Suprapubic skin (tissue), 4 donors: ENCODE data around the gene SFRP2. TPM values are rescaled to one million over a fixed set of nuclear protein-coding genes. Genes with fewer than 3 reads are reported as not detected.
A peak's percentile ranks its signal among the peaks of the same experiment; 100 is the strongest.

ENCODE experiments used
- DNase-seq, 2 donors: peaks; one replicate each; pipeline ENCODE4 v3.0.0-alpha.2; 2019; ENCODE audit warnings: low spot score in 2 of 2
- H3K27ac ChIP-seq: fragments of 200-600 bp; sonication (generic); one replicate; pipeline ENCODE4 v1.5.1; 2019
- H3K27me3 ChIP-seq: fragments of 200-600 bp; sonication (generic); one replicate; pipeline ENCODE4 v1.5.1; 2019
- H3K36me3 ChIP-seq: fragments of 200-600 bp; sonication (generic); one replicate; pipeline ENCODE4 v1.5.1; 2019
- H3K4me1 ChIP-seq: fragments of 200-600 bp; sonication (generic); one replicate; pipeline ENCODE4 v1.5.1; 2019
- H3K4me3 ChIP-seq: fragments of 200-600 bp; sonication (generic); one replicate; pipeline ENCODE4 v1.5.1; 2019; ENCODE audit warnings: mild to moderate bottlenecking
- H3K9me3 ChIP-seq: fragments of 200-600 bp; sonication (generic); one replicate; pipeline ENCODE4 v1.5.1; 2019
- EP300 ChIP-seq: sonication (generic); formaldehyde crosslinking; IDR thresholded peaks from one replicate; pipeline ENCODE4 v1.6.1; 2017; ENCODE audit warnings: antibody characterized with exemption
- POLR2A ChIP-seq, 2 donors: fragments of 450-650 bp; IDR thresholded peaks; one replicate each; pipeline ENCODE4 v1.6.1; 2017; ENCODE audit warnings: antibody characterized with exemption in 2 of 2, mild to moderate bottlenecking in 2 of 2, moderate library complexity in 2 of 2
- POLR2AphosphoS5 ChIP-seq, 3 donors: sonication (generic); formaldehyde crosslinking; IDR thresholded peaks; one replicate each; pipeline ENCODE4 v1.6.1; 2017; ENCODE audit warnings: antibody characterized with exemption in 3 of 3
- WGBS: methylation state at CpG from one replicate; pipeline ENCODE4 v1.1.5; 2018; 5-methylcytosine and 5-hydroxymethylcytosine counted together
- total RNA-seq, 4 donors: library from RNA; depleted of rRNA; stranded (reverse); fragments of >200 nt; gene quantifications; one replicate each; pipeline ENCODE4 v1.1.0, GENCODE V29; 2016
- TF ChIP-seq, protein P1 (sequence below), 2 donors: fragments of 200-600 bp in 1 of 2; fragments of 450-650 bp in 1 of 2; sonication (generic) in 1 of 2; IDR thresholded peaks; one replicate each; pipeline ENCODE4 v1.5.1; 2016 to 2019; ENCODE audit warnings: antibody characterized with exemption in 2 of 2, mild to moderate bottlenecking in 1 of 2, moderate library complexity in 1 of 2

The SFRP2 gene, protein sequence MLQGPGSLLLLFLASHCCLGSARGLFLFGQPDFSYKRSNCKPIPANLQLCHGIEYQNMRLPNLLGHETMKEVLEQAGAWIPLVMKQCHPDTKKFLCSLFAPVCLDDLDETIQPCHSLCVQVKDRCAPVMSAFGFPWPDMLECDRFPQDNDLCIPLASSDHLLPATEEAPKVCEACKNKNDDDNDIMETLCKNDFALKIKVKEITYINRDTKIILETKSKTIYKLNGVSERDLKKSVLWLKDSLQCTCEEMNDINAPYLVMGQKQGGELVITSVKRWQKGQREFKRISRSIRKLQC
- 1 to 10 TPM; 4.4 to 9.3 (median 6.5) TPM for total RNA-seq

DNA sequence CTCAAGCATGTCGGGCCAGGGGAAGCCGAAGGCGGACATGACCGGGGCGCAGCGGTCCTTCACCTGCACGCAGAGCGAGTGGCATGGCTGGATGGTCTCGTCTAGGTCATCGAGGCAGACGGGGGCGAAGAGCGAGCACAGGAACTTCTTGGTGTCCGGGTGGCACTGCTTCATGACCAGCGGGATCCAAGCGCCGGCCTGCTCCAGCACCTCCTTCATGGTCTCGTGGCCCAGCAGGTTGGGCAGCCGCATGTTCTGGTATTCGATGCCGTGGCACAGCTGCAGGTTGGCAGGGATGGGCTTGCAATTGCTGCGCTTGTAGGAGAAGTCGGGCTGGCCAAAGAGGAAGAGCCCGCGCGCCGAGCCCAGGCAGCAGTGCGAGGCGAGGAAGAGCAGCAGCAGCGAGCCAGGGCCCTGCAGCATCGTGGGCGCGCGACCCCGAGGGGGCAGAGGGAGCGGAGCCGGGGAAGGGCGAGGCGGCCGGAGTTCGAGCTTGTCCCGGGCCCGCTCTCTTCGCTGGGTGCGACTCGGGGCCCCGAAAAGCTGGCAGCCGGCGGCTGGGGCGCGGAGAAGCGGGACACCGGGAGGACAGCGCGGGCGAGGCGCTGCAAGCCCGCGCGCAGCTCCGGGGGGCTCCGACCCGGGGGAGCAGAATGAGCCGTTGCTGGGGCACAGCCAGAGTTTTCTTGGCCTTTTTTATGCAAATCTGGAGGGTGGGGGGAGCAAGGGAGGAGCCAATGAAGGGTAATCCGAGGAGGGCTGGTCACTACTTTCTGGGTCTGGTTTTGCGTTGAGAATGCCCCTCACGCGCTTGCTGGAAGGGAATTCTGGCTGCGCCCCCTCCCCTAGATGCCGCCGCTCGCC, at the start of gene SFRP2:
Gene SFRP2, minus strand, starts transcription at position 671 of the 864 bp plus-strand sequence. Its CDS starts 248 bp downstream, at position 423.
- Histone ChIP-seq H3K4me3 (peak within 1 kb of the TSS; percentile 52), H3K9me3 (no peaks in the 10 kb centered on the region), H3K27ac (peak within 1 kb of the TSS; percentile 81), H3K4me1 (peaks cover 50% of the 10 kb centered on the region), H3K36me3 (no peaks in the 10 kb centered on the region), H3K27me3 (peaks cover 74% of the 10 kb centered on the region)
- no peak for TF ChIP-seq POLR2AphosphoS5 (IDR thresholded peaks at IDR 0.05)
- no peak for TF ChIP-seq POLR2A (IDR thresholded peaks at IDR 0.05)
- TF ChIP-seq EP300 = no peak
- TF ChIP-seq, protein P1, sequence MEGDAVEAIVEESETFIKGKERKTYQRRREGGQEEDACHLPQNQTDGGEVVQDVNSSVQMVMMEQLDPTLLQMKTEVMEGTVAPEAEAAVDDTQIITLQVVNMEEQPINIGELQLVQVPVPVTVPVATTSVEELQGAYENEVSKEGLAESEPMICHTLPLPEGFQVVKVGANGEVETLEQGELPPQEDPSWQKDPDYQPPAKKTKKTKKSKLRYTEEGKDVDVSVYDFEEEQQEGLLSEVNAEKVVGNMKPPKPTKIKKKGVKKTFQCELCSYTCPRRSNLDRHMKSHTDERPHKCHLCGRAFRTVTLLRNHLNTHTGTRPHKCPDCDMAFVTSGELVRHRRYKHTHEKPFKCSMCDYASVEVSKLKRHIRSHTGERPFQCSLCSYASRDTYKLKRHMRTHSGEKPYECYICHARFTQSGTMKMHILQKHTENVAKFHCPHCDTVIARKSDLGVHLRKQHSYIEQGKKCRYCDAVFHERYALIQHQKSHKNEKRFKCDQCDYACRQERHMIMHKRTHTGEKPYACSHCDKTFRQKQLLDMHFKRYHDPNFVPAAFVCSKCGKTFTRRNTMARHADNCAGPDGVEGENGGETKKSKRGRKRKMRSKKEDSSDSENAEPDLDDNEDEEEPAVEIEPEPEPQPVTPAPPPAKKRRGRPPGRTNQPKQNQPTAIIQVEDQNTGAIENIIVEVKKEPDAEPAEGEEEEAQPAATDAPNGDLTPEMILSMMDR (IDR thresholded peaks at IDR 0.05) = no peak
- 1% methylated on average over 28 of the region's 72 CpGs for WGBS
- peak; percentile 72 to 84 for DNase-seq

DNA sequence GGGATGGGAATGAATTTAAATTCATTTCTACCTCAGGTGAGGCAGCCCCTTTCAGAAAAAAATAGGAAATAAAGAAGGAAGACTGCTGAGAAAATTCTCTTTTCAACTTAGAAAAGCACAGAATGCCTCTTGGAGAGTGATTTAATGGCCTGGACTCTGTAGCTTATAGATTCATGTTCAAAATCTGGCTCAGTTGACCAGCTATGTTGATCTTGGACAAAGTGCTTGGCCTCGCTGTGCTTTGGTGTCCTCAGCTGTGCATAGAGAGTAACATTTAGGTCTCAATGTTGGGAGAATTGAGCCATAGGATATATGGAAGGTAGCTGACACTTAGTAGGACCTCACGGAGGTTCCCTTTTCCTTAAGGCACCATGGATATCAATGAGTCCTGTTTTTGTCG, 49.7 kb upstream of the SFRP2 start:
- no peaks in the 10 kb centered on the region for H3K36me3 ChIP-seq
- no peaks in the 10 kb centered on the region for H3K27me3 ChIP-seq
- no peak for DNase-seq
- H3K4me1 ChIP-seq = no peaks in the 10 kb centered on the region
- 58% methylated on average over 3 of the region's 3 CpGs for WGBS
- H3K27ac ChIP-seq = no peak overlapping the region
- TF ChIP-seq EP300 = no peak
- TF ChIP-seq POLR2A (IDR thresholded peaks at IDR 0.05) = no peak
- TF ChIP-seq, protein P1 (IDR thresholded peaks at IDR 0.05) = no peak
- no peak for TF ChIP-seq POLR2AphosphoS5 (IDR thresholded peaks at IDR 0.05)
- H3K4me3 ChIP-seq = no peak overlapping the region
- no peaks in the 10 kb centered on the region for H3K9me3 ChIP-seq

DNA sequence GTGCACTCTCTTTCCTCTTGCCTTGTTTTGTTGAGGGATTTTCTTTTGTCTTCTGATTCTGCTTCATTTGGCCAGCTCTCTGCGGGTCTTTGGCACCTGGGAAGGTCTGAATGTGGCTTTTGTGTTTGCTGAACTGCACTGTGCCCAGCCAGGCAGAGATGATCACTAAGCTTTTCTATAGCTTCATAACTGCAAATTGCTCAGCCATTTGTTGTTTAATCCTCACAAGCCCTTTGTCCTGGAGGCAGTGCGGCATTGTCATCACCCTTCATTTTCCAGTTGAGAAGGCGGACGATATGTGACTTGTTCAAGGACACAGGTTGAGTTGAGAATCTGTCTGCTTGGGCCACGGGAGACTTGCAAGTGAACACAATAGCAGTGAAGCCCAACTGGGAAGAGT, 46.0 kb upstream of the SFRP2 start:
- no peak overlapping the region for H3K4me3 ChIP-seq
- H3K27ac ChIP-seq = no peak overlapping the region
- TF ChIP-seq POLR2A (IDR thresholded peaks at IDR 0.05) (no peak), POLR2AphosphoS5 (IDR thresholded peaks at IDR 0.05) (no peak), EP300 (no peak)
- TF ChIP-seq, protein P1 (IDR thresholded peaks at IDR 0.05) = no peak
- no peaks in the 10 kb centered on the region for H3K4me1 ChIP-seq
- no peaks in the 10 kb centered on the region for H3K36me3 ChIP-seq
- WGBS = 87% methylated on average over 5 of the region's 5 CpGs
- H3K27me3 ChIP-seq = no peaks in the 10 kb centered on the region
- DNase-seq = no peak
- no peaks in the 10 kb centered on the region for H3K9me3 ChIP-seq

DNA sequence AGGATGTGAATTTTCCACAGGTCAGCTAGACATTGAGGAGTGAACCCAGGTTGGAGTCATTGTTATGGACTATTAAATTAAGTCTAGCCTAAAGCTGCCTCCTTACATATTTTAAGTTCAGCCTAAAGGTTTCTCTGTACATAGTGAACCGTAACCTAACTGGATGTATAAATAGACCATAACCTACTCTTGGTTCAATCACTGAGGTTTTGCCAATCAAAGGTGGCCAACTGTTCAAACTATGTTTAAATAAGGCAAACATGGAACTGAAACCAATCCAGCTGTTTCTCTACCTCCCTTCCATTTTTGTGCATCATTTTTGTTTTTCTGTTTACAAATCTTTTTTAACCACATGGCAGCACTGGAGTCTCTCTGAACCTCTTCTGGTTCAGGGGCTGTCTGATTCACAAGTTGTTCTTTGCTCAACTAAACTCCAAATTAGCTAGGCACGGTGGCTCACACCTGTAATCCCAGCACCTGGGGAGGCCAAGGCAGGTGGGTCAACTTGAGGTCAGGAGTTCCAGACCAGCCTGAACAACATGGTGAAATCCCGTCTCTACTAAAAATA, 43.9 kb upstream of the SFRP2 start:
- Histone ChIP-seq H3K4me1 (no peaks in the 10 kb centered on the region), H3K27me3 (no peaks in the 10 kb centered on the region), H3K4me3 (no peak overlapping the region), H3K9me3 (no peaks in the 10 kb centered on the region), H3K36me3 (no peaks in the 10 kb centered on the region), H3K27ac (no peak overlapping the region)
- DNase-seq = no peak
- WGBS = 93% methylated on average over 3 of the region's 3 CpGs
- TF ChIP-seq EP300 (no peak), POLR2A (IDR thresholded peaks at IDR 0.05) (no peak), POLR2AphosphoS5 (IDR thresholded peaks at IDR 0.05) (no peak)
- TF ChIP-seq, protein P1 (IDR thresholded peaks at IDR 0.05) = no peak

DNA sequence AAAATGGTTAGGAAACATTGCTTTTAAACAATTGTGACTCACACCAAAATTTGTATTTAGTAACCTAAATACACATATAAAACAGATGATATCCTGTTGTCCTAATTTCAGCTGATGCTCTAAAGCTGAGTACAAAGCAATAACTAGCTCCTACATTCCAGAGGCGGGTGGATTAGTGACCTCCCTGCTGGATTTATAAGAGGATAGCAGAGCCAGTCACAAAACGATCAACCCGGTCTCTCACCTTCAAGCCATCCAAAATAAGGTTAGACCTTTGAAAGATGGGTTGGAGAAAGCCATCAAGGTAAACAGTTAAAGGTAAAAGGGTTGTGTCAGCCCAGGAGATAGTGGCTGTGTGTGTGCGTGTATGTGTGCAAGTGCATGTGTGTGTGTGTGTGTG, 43.2 kb upstream of the SFRP2 start:
- Histone ChIP-seq H3K4me1 (no peaks in the 10 kb centered on the region), H3K27ac (no peak overlapping the region), H3K27me3 (no peaks in the 10 kb centered on the region), H3K9me3 (no peaks in the 10 kb centered on the region), H3K4me3 (no peak overlapping the region), H3K36me3 (no peaks in the 10 kb centered on the region)
- TF ChIP-seq POLR2A (IDR thresholded peaks at IDR 0.05) (no peak), POLR2AphosphoS5 (IDR thresholded peaks at IDR 0.05) (no peak), EP300 (no peak)
- TF ChIP-seq, protein P1 (IDR thresholded peaks at IDR 0.05) = no peak
- DNase-seq = no peak
- 82% methylated on average over 4 of the region's 4 CpGs for WGBS
